ENCODE measurements around the gene PXDC1. TPM values are rescaled to one million over a fixed set of nuclear protein-coding genes. Genes with fewer than 3 reads are reported as not detected.
A peak's percentile ranks its signal among the peaks of the same experiment; 100 is the strongest.

Gene PXDC1
- total RNA-seq, 2 donors from 2014 or later = 406 to 488 TPM

DNA sequence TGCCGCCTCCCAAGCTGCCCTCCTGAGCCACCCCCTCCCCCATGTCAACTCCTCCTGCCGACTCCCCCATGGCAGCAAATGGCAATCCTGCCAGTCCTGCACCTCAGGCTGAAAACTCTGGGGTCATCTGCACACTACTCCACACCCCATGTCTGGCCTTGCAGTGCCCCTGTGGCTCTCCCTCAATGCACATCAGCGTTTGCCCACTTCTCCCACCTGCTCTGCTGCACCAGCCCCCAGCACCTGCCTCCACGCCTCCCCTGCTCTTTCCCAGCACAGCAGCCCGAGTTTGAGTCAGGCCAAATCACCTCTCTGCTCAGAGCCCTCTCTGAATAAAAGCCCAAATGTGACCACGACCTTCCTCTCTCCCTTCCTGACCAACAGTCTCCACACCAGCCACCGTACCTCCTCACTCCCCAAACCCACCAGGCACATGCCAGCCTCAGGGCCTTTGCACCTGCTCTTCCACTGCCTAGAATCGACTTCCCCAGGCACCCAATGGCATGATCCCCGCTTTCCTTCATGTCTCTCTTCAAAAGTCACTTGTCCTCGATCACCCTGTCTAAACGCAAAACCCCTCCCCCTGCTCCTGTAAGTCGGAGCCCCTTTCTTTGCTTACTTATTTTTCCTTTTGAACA, 4.3 kb downstream of the PXDC1 start:
- ATAC-seq (ENCODE audit: insufficient number of reproducible peaks, low FRiP score, low read depth) (no peak), DNase-seq (ENCODE audit: low spot score) (no peak)
- Histone ChIP-seq H3K4me1 (ENCODE audit: control insufficient read depth in 1 of 2, low read depth in 2 of 2) (peaks cover 44 to 50% of the 10 kb centered on the region in 2 donors), H3K4me3 (peak overlapping the region; percentile 94), H3K9me3 (no peaks in the 10 kb centered on the region), H3K36me3 (peaks cover 12% of the 10 kb centered on the region), H3K27me3 (replicated peaks; ENCODE audit: insufficient read depth) (no peaks in the 10 kb centered on the region), H3K27ac (peak overlapping the region; percentile 97 to 100)
- TF ChIP-seq, protein P1, sequence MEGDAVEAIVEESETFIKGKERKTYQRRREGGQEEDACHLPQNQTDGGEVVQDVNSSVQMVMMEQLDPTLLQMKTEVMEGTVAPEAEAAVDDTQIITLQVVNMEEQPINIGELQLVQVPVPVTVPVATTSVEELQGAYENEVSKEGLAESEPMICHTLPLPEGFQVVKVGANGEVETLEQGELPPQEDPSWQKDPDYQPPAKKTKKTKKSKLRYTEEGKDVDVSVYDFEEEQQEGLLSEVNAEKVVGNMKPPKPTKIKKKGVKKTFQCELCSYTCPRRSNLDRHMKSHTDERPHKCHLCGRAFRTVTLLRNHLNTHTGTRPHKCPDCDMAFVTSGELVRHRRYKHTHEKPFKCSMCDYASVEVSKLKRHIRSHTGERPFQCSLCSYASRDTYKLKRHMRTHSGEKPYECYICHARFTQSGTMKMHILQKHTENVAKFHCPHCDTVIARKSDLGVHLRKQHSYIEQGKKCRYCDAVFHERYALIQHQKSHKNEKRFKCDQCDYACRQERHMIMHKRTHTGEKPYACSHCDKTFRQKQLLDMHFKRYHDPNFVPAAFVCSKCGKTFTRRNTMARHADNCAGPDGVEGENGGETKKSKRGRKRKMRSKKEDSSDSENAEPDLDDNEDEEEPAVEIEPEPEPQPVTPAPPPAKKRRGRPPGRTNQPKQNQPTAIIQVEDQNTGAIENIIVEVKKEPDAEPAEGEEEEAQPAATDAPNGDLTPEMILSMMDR (IDR thresholded peaks at IDR 0.05) = no peak

DNA sequence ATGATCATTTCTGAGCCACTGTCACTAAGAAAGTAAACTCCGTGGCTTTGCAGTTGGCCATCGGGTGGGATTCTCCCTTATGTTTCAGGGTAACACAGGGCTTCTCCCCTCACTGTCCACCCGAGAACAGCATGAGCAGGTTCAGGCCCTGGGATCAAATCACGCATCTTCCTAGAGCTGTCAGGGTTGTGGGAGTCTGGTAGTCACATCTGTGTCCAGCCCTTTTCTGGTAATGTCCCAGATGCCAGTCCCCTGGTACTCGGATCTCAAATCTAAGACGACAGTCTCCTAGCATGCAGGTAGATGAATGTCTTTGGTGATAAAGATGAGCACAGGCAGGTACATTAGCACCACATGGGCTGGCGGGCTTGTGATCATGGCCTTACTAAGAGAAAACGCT, 4.8 kb downstream of the PXDC1 start:
- H3K4me3 ChIP-seq = peak overlapping the region; percentile 94
- DNase-seq (ENCODE audit: low spot score) (no peak), ATAC-seq (ENCODE audit: insufficient number of reproducible peaks, low FRiP score, low read depth) (no peak)
- H3K9me3 ChIP-seq = no peaks in the 10 kb centered on the region
- peaks cover 12% of the 10 kb centered on the region for H3K36me3 ChIP-seq
- H3K27me3 ChIP-seq (replicated peaks; ENCODE audit: insufficient read depth) = no peaks in the 10 kb centered on the region
- peaks cover 49 to 56% of the 10 kb centered on the region in 2 donors for H3K4me1 ChIP-seq (ENCODE audit: control insufficient read depth in 1 of 2, low read depth in 2 of 2)
- peak overlapping the region; percentile 97 to 100 for H3K27ac ChIP-seq
- TF ChIP-seq, protein P1 (IDR thresholded peaks at IDR 0.05) = no peak

DNA sequence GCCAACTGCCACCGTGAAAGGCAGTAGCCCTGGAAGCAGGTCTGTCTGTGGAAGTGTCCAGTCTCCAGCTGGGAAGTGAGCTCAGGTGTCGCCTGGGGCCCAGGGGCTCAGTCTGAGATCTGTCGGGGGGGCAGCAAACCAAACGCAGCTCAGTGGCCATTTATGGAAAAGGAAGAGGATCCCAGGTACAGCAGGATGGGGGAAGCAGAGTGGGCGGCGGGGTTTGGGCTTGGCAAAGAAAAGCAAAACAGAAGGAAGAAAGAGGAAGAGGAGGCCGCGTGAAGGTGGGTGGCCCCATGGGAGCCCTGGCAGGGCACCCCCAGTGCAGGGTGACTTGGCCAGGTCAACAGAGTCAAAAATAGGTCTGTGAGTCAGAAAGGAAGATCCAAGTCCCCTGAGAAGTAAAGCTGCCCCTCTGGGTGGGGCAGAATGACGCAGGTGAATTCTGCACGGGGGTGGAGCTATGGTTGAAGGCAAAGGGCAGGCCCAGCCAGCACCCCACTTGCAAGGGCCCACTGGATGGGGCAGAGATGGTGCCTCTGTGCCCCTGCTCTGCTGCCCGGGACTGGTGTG, 5.3 kb downstream of the PXDC1 start:
- Histone ChIP-seq H3K36me3 (peaks cover 12% of the 10 kb centered on the region), H3K4me3 (peak overlapping the region; percentile 94), H3K9me3 (no peaks in the 10 kb centered on the region), H3K4me1 (ENCODE audit: control insufficient read depth in 1 of 2, low read depth in 2 of 2) (peaks cover 53 to 61% of the 10 kb centered on the region in 2 donors), H3K27me3 (replicated peaks; ENCODE audit: insufficient read depth) (no peaks in the 10 kb centered on the region), H3K27ac (peak overlapping the region; percentile 97 to 100)
- TF ChIP-seq, protein P1 (IDR thresholded peaks at IDR 0.05) = no peak
- DNase-seq (ENCODE audit: low spot score) = no peak
- ATAC-seq (ENCODE audit: insufficient number of reproducible peaks, low FRiP score, low read depth) = no peak

DNA sequence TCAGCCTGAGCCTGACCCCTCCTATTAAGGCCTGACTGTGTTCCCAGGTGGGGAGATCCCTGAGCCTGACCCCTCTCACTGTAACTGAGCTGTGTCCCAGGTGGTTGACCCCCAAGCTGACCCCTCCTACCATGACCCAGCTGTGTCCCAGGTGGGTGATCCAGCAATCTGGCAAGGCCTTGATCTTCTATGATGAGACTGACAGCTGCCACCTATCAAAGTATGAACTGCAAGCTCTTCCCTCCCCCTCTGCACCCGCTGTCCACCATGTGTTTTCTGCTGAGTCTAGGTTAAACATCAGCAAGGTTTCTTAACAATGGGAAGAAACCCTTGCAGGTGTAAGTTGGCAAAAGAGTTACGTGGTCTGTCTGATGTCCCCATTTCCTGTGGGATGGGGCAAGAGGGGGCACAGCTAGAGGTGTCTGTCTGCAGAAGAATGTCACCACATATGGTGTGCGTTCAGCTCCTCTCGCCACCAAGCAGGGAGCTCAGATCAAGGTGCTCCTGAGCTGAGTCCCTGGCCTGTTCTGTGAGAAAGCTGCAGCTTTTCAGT, 5.9 kb downstream of the PXDC1 start:
- Histone ChIP-seq H3K4me1 (ENCODE audit: control insufficient read depth in 1 of 2, low read depth in 2 of 2) (peaks cover 59 to 66% of the 10 kb centered on the region in 2 donors), H3K27me3 (replicated peaks; ENCODE audit: insufficient read depth) (no peaks in the 10 kb centered on the region), H3K27ac (peak overlapping the region; percentile 97 to 100), H3K9me3 (no peaks in the 10 kb centered on the region), H3K4me3 (peak overlapping the region; percentile 94), H3K36me3 (peaks cover 16% of the 10 kb centered on the region)
- TF ChIP-seq, protein P1 (IDR thresholded peaks at IDR 0.05) = no peak
- no peak for ATAC-seq (ENCODE audit: insufficient number of reproducible peaks, low FRiP score, low read depth)
- DNase-seq (ENCODE audit: low spot score) = no peak

DNA sequence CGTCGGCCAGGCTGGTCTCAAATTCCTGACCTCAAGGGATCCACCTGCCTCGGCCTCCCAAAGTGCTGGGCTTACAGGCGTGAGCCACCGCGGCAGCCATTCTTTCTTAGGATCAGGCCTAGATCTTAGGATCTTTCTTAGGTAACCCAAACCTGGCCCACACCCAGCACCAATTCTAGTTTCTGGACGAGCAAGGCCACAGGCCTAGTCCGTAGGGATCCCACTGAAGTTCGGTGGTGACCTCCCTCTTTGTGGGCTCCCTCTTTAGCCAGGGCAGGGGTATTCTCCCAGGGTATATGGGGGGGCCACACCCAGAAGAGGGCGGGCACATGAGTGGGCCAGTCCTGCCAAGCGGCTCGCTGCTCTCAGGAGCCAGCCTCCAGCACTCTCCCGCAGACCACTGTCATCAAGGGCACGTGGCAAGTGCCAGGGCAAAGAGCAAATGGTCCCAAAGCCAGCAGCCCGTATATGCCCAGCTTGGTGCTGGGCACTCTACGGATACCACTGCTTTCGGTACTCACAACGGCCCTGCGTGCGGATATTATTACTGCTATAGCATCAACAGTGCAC, 6.5 kb downstream of the PXDC1 start:
- peak overlapping the region; percentile 97 to 100 for H3K27ac ChIP-seq
- TF ChIP-seq, protein P1 (IDR thresholded peaks at IDR 0.05) = no peak
- H3K27me3 ChIP-seq (replicated peaks; ENCODE audit: insufficient read depth) = no peaks in the 10 kb centered on the region
- no peak for ATAC-seq (ENCODE audit: insufficient number of reproducible peaks, low FRiP score, low read depth)
- H3K9me3 ChIP-seq = no peaks in the 10 kb centered on the region
- peaks cover 17% of the 10 kb centered on the region for H3K36me3 ChIP-seq
- DNase-seq (ENCODE audit: low spot score) = no peak
- peaks cover 65 to 73% of the 10 kb centered on the region in 2 donors for H3K4me1 ChIP-seq (ENCODE audit: control insufficient read depth in 1 of 2, low read depth in 2 of 2)
- H3K4me3 ChIP-seq = peak overlapping the region; percentile 94
